GM21528 (cell line): Measurements from ENCODE around the gene MYL3.
"Not testable (repeated sequence)": the region's sequence is repeated elsewhere in the genome, so short reads cannot be mapped to it uniquely, and the experiment has no call there.

Experiments
- ATAC-seq: cut with Tn5 transposase; IDR thresholded peaks from one replicate; pipeline ENCODE4 v1.9.1; 2021; ENCODE audit warnings: mild to moderate bottlenecking, moderate library complexity; ENCODE audit not compliant: unreplicated experiment, low FRiP score

The MYL3 gene

GRCh38 chr3:46863261-46863782, at the start of gene MYL3:
Gene MYL3, minus strand, starts transcription at chr3:46863444. Its CDS starts 54 bp downstream, at chr3:46863390.
- ATAC-seq, result no peak

- ATAC-seq, result no peak
These were observed 49.7 kb upstream of the MYL3 start for GRCh38 chr3:46912986-46913385.

- not testable (repeated sequence) for ATAC-seq
These were observed 47.7 kb upstream of the MYL3 start for GRCh38 chr3:46910914-46911313.

GRCh38 chr3:46910166-46910760, 47.0 kb upstream of the MYL3 start:
- ATAC-seq, result no peak

GRCh38 chr3:46909535-46910161, 46.4 kb upstream of the MYL3 start:
- ATAC-seq, result no peak

GRCh38 chr3:46908986-46909534, 45.8 kb upstream of the MYL3 start:
- ATAC-seq, result no peak

GRCh38 chr3:46908294-46908985, 45.2 kb upstream of the MYL3 start:
- ATAC-seq, result no peak

- ATAC-seq, result no peak
These were observed 44.7 kb upstream of the MYL3 start for GRCh38 chr3:46907960-46908293.

GRCh38 chr3:46907271-46907670, 44.0 kb upstream of the MYL3 start:
- no peak for ATAC-seq

- ATAC-seq, result no peak
These were observed 43.3 kb upstream of the MYL3 start for GRCh38 chr3:46906471-46907058.

GRCh38 chr3:46905661-46906451, 42.6 kb upstream of the MYL3 start:
- no peak for ATAC-seq

- ATAC-seq, result no peak
These were observed 41.9 kb upstream of the MYL3 start for GRCh38 chr3:46905213-46905560.

- no peak for ATAC-seq
These were observed 41.3 kb upstream of the MYL3 start for GRCh38 chr3:46904303-46905212.

GRCh38 chr3:46903341-46904302, 40.4 kb upstream of the MYL3 start:
- ATAC-seq, result no peak

- ATAC-seq, result no peak
These were observed 39.0 kb upstream of the MYL3 start for GRCh38 chr3:46902188-46902631.

- ATAC-seq, result no peak
These were observed 38.4 kb upstream of the MYL3 start for GRCh38 chr3:46901591-46902187.

GRCh38 chr3:46901061-46901460, 37.8 kb upstream of the MYL3 start:
- ATAC-seq, result no peak

GRCh38 chr3:46900356-46900755, 37.1 kb upstream of the MYL3 start:
- ATAC-seq, result no peak
